PC-3 (cell line): ENCODE results near the gene SLC46A1. TPM values are rescaled to one million over a fixed set of nuclear protein-coding genes. Genes with fewer than 3 reads are reported as not detected.

Experiments
- ATAC-seq: fragments of 200-7000 bp; cut with Tn5 transposase; 2 replicates; pipeline ENCODE4 v1.9.1; 2020; ENCODE audit warnings: mild to moderate bottlenecking, moderate library complexity
- BruUV-seq: library from RNA; stranded (reverse); fragments of 400-500 nt; replicated peaks from 2 replicates; lab custom pipeline; 2021; lab: Mats Ljungman, UMichigan
- CTCF ChIA-PET: fragments of 300-600 bp; sonication (Branson Sonifier 250); formaldehyde crosslinking; loops from one replicate; lab custom pipeline; 2022; ENCODE audit warnings: antibody characterized with exemption; lab: Charles Lee
- POLR2A ChIA-PET: fragments of 300-600 bp; sonication (Branson Sonifier 250); formaldehyde crosslinking; loops from one replicate; lab custom pipeline; 2022; ENCODE audit warnings: antibody characterized with exemption; ENCODE audit not compliant: unreplicated experiment; lab: Charles Lee
- DNase-seq: peaks from one replicate; pipeline ENCODE4 v3.0.0-alpha.2; 2015
- H2AFZ ChIP-seq: fragments of 300-600 bp; sonication (generic); 2 replicates; pipeline ENCODE4 v1.6.0; 2016; ENCODE audit warnings: antibody characterized with exemption, low read length
- H3F3A ChIP-seq: fragments of 300-600 bp; sonication (generic); one replicate; pipeline ENCODE4 v1.6.0; 2017; ENCODE audit warnings: antibody characterized with exemption, low read length, control low read depth, mild to moderate bottlenecking; ENCODE audit not compliant: unreplicated experiment
- H3K27ac ChIP-seq: fragments of 300-600 bp; sonication (generic); 2 replicates; pipeline ENCODE4 v1.5.1; 2016; ENCODE audit warnings: mild to moderate bottlenecking, low read length
- H3K27me3 ChIP-seq: fragments of 300-600 bp; sonication (generic); 2 replicates; pipeline ENCODE4 v1.6.1; 2016; ENCODE audit warnings: low read length, mixed read lengths
- H3K36me3 ChIP-seq: fragments of 300-600 bp; sonication (generic); 2 replicates; pipeline ENCODE4 v1.6.1; 2016; ENCODE audit warnings: low read depth, mixed run types, low read length, mixed read lengths
- H3K4me1 ChIP-seq: fragments of 300-600 bp; sonication (generic); 2 replicates; pipeline ENCODE4 v1.5.1; 2016; ENCODE audit warnings: low read length; ENCODE audit not compliant: insufficient read depth
- H3K4me2 ChIP-seq: fragments of 300-600 bp; sonication (generic); 2 replicates; pipeline ENCODE4 v1.6.0; 2016; ENCODE audit warnings: low read length
- H3K4me3 ChIP-seq: fragments of 300-600 bp; sonication (generic); 2 replicates; pipeline ENCODE4 v1.5.1; 2016; ENCODE audit warnings: mild to moderate bottlenecking, low read length, mixed read lengths
- H3K79me2 ChIP-seq: fragments of 300-600 bp; sonication (generic); 2 replicates; pipeline ENCODE4 v1.6.1; 2017; ENCODE audit warnings: low read length, mixed read lengths
- H3K9ac ChIP-seq: fragments of 300-600 bp; sonication (generic); 2 replicates; pipeline ENCODE4 v1.6.0; 2016; ENCODE audit warnings: mild to moderate bottlenecking, low read length
- H3K9me2 ChIP-seq: fragments of 300-600 bp; sonication (generic); replicated peaks from 2 replicates; pipeline ENCODE4 v1.6.1; 2016; ENCODE audit warnings: mixed run types, low read length, mixed read lengths
- H3K9me3 ChIP-seq: fragments of 300-600 bp; sonication (generic); 2 replicates; pipeline ENCODE4 v1.6.1; 2016; ENCODE audit warnings: low read length, mixed read lengths
- H4K20me1 ChIP-seq: fragments of 300-600 bp; sonication (generic); 2 replicates; pipeline ENCODE4 v1.6.1; 2016; ENCODE audit warnings: low read length, mixed read lengths
- CTCF ChIP-seq: fragments of 300-600 bp; sonication (generic); conservative IDR thresholded peaks from 2 replicates; pipeline ENCODE4 v1.5.1; 2017; ENCODE audit warnings: antibody characterized with exemption, low read depth, mild to moderate bottlenecking, low read length
- EZH2 ChIP-seq: fragments of 300-600 bp; sonication (generic); IDR thresholded peaks from one replicate; pipeline ENCODE4 v1.6.1; 2017; ENCODE audit warnings: antibody characterized with exemption, mild to moderate bottlenecking, low read length; ENCODE audit not compliant: unreplicated experiment
- EZH2phosphoT487 ChIP-seq: fragments of 300-600 bp; sonication (generic); IDR thresholded peaks from 2 replicates; pipeline ENCODE4 v1.6.1; 2018; ENCODE audit warnings: mild to moderate bottlenecking, antibody characterized with exemption, low read length, borderline replicate concordance
- intact Hi-C: fragments of 100-400 bp; cut with micrococcal nuclease; formaldehyde crosslinking; loops from 2 replicates; pipeline ENCODE4 v1.9.0; 2023
- total RNA-seq: library from RNA; depleted of rRNA; stranded (reverse); fragments of >200 nt; gene quantifications from 2 replicates; pipeline ENCODE4 v1.2.3, GENCODE V29; 2014

SLC46A1 gene
- total RNA-seq, 1 experiment from 2014 or later, result 10.4 TPM

GRCh38 chr17:28386391-28386790, 19.6 kb downstream of the SLC46A1 start:
- ATAC-seq (no peak), DNase-seq (no peak)
- H3K27me3 ChIP-seq, result no peaks in the 10 kb centered on the region
- H3K9me3 ChIP-seq, result no peaks in the 10 kb centered on the region
- H3K36me3 ChIP-seq, result no peaks in the 10 kb centered on the region; the same call in none of the 2 replicates
- peaks cover 9% of the 10 kb centered on the region; the same call in 1 of the 2 replicates for H3K4me1 ChIP-seq
- no peak overlapping the region for H3K4me2 ChIP-seq
- H3K9me2 ChIP-seq, result no peaks in the 10 kb centered on the region
- H2AFZ ChIP-seq, result no peak overlapping the region
- no peak overlapping the region for H3K27ac ChIP-seq
- no peaks in the 10 kb centered on the region for H4K20me1 ChIP-seq
- ChIA-PET POLR2A (no interaction called here), CTCF (no interaction called here)
- H3K9ac ChIP-seq, result no peak overlapping the region
- intact Hi-C loops, result no loop called here
- H3K4me3 ChIP-seq, result no peak overlapping the region
- no peak for TF ChIP-seq CTCF
- TF ChIP-seq EZH2phosphoT487, result no peak
- no peak for TF ChIP-seq EZH2
- H3K79me2 ChIP-seq, result peaks cover 7% of the 10 kb centered on the region; the same call in 1 of the 2 replicates
- no peaks in the 10 kb centered on the region for H3F3A ChIP-seq
- no TSS peak for BruUV-seq

GRCh38 chr17:28385406-28385805, 20.6 kb downstream of the SLC46A1 start:
- no TSS peak for BruUV-seq
- Histone ChIP-seq H3K9ac (peak overlapping the region; percentile 61), H3F3A (no peaks in the 10 kb centered on the region), H3K79me2 (peaks cover 7% of the 10 kb centered on the region; the same call in 1 of the 2 replicates), H3K9me3 (no peaks in the 10 kb centered on the region), H4K20me1 (no peaks in the 10 kb centered on the region), H3K36me3 (no peaks in the 10 kb centered on the region; the same call in none of the 2 replicates), H3K4me1 (peaks cover 13% of the 10 kb centered on the region), H2AFZ (peak overlapping the region; percentile 90; the same call in 1 of the 2 replicates), H3K27ac (no peak overlapping the region), H3K9me2 (no peaks in the 10 kb centered on the region), H3K27me3 (no peaks in the 10 kb centered on the region), H3K4me3 (peak overlapping the region; percentile 81), H3K4me2 (peak overlapping the region; percentile 98)
- ATAC-seq (peak; percentile 18; the same call in 1 of the 2 replicates), DNase-seq (no peak)
- CTCF ChIA-PET, result no interaction called here
- POLR2A ChIA-PET, result interaction anchor here (0.6 to 1.3 kb wide), 2 partner anchors 10 to 28 kb away, joined by 3 to 8 read pairs; partner anchors contain the start of gene POLDIP2
- intact Hi-C loops, result no loop called here
- TF ChIP-seq EZH2phosphoT487 (no peak), EZH2 (no peak), CTCF (no peak)

DNA sequence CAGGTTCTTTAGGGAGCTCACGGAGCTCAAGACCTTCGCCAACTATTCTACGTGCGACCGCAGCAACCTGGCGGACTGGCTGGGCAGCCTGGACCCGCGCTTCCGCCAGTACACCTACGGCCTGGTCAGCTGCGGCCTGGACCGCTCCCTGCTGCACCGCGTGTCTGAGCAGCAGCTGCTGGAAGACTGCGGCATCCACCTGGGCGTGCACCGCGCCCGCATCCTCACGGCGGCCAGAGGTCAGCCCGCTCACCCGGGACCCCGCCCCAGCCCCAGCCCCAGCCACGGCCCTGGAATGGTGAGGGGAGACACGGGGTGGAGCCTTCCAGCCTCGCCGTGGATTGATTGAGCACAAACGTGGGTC, 21.0 kb downstream of the SLC46A1 start:
- H3K9me3 ChIP-seq, result no peaks in the 10 kb centered on the region
- peak overlapping the region; percentile 90 for H2AFZ ChIP-seq
- ChIA-PET CTCF (no interaction called here), POLR2A (interaction anchor here (0.6 to 1.3 kb wide), 3 partner anchors 10 to 50 kb away, joined by 3 to 8 read pairs (median 3); partner anchors contain the start of genes IFT20, POLDIP2 and TNFAIP1)
- H3K4me3 ChIP-seq, result peak overlapping the region; percentile 81
- H3K9me2 ChIP-seq, result no peaks in the 10 kb centered on the region
- no peaks in the 10 kb centered on the region for H3F3A ChIP-seq
- no peaks in the 10 kb centered on the region for H4K20me1 ChIP-seq
- peak overlapping the region; percentile 61 for H3K9ac ChIP-seq
- BruUV-seq, result no TSS peak
- H3K79me2 ChIP-seq, result peaks cover 7% of the 10 kb centered on the region; the same call in 1 of the 2 replicates
- peak overlapping the region; percentile 98 for H3K4me2 ChIP-seq
- peak; percentile 61 for ATAC-seq
- peak overlapping the region; percentile 35 for H3K27ac ChIP-seq
- H3K36me3 ChIP-seq, result no peaks in the 10 kb centered on the region; the same call in 1 of the 2 replicates
- peaks cover 16% of the 10 kb centered on the region for H3K4me1 ChIP-seq
- peak; percentile 34 for DNase-seq
- TF ChIP-seq EZH2phosphoT487 (no peak), CTCF (no peak)
- intact Hi-C loops, result no loop called here
- H3K27me3 ChIP-seq, result no peaks in the 10 kb centered on the region
